Neural cell (in vitro differentiated cells): ENCODE results near the gene RIOK1.

Experiments used
- EP300 ChIP-seq: fragments of 450-650 bp; conservative IDR thresholded peaks from 2 replicates; pipeline ENCODE4 v1.6.1; 2014; ENCODE audit warnings: antibody characterized with exemption, mild to moderate bottlenecking, moderate library complexity; ENCODE audit not compliant: poor library complexity, severe bottlenecking
- TAF1 ChIP-seq: IDR thresholded peaks from 2 replicates; pipeline ENCODE4 v1.6.1; 2012; ENCODE audit warnings: low read depth

GRCh38 chr6:7445885-7446461 lies 56.4 kb downstream of the RIOK1 start:
- no peak for TF ChIP-seq TAF1
- TF ChIP-seq EP300 = no peak
